Measurements from ENCODE around the gene DRAP1. TPM values are rescaled to one million over a fixed set of nuclear protein-coding genes. Genes with fewer than 3 reads are reported as not detected.

Gene DRAP1
- total and polyA plus RNA-seq, 9 of the 15 experiments (the other 6 are each of a cell fraction or from before 2014, with no cell fraction given) = 9.6 to 200 (median 92.9) TPM

DNA sequence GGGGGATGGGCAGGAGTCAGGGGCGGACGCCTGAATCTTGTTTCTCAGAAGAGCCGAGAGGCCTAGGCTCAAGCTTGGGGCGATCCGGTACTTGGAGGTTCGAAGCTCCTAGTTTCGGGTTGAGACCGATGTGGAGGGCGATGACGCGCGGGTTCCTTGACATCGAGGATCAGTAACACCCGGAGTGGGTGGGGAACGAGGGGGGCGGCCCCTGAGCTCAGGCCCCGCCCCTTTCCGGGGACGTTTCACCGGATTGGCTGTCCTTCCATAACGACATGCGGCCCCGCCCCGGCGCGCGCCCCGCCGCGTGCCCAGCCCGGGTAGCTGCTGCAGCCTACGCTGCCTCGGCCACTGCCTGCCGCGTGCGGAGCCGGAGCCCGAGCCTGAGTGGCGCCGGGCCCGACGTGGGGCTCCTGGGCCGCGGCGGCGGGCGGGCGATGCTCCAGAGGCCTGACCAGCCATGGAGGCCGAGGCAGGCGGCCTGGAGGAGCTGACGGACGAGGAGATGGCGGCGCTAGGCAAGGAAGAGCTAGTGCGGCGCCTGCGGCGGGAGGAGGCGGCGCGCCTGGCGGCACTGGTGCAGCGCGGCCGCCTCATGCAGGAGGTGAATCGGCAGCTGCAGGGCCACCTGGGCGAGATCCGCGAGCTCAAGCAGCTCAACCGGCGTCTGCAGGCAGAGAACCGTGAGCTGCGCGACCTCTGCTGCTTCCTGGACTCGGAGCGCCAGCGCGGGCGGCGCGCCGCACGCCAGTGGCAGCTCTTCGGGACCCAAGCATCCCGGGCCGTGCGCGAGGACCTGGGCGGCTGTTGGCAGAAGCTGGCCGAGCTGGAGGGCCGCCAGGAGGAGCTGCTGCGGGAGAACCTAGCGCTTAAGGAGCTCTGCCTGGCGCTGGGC is 28.7 kb upstream of the DRAP1 start, which contains the start of gene CCDC85B (continued):
- peak; percentile 91; the same call in 1 of the 2 replicates for TF ChIP-seq ERF (CRISPR knock-in tag; IDR thresholded peaks at IDR 0.05)
- TF ChIP-seq ZNF224 (CRISPR knock-in tag; IDR thresholded peaks at IDR 0.05) = no peak
- TF ChIP-seq, protein P1, sequence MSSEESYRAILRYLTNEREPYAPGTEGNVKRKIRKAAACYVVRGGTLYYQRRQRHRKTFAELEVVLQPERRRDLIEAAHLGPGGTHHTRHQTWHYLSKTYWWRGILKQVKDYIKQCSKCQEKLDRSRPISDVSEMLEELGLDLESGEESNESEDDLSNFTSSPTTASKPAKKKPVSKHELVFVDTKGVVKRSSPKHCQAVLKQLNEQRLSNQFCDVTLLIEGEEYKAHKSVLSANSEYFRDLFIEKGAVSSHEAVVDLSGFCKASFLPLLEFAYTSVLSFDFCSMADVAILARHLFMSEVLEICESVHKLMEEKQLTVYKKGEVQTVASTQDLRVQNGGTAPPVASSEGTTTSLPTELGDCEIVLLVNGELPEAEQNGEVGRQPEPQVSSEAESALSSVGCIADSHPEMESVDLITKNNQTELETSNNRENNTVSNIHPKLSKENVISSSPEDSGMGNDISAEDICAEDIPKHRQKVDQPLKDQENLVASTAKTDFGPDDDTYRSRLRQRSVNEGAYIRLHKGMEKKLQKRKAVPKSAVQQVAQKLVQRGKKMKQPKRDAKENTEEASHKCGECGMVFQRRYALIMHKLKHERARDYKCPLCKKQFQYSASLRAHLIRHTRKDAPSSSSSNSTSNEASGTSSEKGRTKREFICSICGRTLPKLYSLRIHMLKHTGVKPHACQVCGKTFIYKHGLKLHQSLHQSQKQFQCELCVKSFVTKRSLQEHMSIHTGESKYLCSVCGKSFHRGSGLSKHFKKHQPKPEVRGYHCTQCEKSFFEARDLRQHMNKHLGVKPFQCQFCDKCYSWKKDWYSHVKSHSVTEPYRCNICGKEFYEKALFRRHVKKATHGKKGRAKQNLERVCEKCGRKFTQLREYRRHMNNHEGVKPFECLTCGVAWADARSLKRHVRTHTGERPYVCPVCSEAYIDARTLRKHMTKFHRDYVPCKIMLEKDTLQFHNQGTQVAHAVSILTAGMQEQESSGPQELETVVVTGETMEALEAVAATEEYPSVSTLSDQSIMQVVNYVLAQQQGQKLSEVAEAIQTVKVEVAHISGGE (CRISPR knock-in tag; IDR thresholded peaks at IDR 0.05) = peak in 2 of 3 experiments; percentile 41 to 43; a peak in 1 of 6 replicates
- TF ChIP-seq MTF1 (CRISPR knock-in tag; IDR thresholded peaks at IDR 0.05; ENCODE audit: borderline replicate concordance) = no peak
- no peak for TF ChIP-seq ZNF668 (CRISPR knock-in tag; IDR thresholded peaks at IDR 0.05)
- TF ChIP-seq, protein P2, sequence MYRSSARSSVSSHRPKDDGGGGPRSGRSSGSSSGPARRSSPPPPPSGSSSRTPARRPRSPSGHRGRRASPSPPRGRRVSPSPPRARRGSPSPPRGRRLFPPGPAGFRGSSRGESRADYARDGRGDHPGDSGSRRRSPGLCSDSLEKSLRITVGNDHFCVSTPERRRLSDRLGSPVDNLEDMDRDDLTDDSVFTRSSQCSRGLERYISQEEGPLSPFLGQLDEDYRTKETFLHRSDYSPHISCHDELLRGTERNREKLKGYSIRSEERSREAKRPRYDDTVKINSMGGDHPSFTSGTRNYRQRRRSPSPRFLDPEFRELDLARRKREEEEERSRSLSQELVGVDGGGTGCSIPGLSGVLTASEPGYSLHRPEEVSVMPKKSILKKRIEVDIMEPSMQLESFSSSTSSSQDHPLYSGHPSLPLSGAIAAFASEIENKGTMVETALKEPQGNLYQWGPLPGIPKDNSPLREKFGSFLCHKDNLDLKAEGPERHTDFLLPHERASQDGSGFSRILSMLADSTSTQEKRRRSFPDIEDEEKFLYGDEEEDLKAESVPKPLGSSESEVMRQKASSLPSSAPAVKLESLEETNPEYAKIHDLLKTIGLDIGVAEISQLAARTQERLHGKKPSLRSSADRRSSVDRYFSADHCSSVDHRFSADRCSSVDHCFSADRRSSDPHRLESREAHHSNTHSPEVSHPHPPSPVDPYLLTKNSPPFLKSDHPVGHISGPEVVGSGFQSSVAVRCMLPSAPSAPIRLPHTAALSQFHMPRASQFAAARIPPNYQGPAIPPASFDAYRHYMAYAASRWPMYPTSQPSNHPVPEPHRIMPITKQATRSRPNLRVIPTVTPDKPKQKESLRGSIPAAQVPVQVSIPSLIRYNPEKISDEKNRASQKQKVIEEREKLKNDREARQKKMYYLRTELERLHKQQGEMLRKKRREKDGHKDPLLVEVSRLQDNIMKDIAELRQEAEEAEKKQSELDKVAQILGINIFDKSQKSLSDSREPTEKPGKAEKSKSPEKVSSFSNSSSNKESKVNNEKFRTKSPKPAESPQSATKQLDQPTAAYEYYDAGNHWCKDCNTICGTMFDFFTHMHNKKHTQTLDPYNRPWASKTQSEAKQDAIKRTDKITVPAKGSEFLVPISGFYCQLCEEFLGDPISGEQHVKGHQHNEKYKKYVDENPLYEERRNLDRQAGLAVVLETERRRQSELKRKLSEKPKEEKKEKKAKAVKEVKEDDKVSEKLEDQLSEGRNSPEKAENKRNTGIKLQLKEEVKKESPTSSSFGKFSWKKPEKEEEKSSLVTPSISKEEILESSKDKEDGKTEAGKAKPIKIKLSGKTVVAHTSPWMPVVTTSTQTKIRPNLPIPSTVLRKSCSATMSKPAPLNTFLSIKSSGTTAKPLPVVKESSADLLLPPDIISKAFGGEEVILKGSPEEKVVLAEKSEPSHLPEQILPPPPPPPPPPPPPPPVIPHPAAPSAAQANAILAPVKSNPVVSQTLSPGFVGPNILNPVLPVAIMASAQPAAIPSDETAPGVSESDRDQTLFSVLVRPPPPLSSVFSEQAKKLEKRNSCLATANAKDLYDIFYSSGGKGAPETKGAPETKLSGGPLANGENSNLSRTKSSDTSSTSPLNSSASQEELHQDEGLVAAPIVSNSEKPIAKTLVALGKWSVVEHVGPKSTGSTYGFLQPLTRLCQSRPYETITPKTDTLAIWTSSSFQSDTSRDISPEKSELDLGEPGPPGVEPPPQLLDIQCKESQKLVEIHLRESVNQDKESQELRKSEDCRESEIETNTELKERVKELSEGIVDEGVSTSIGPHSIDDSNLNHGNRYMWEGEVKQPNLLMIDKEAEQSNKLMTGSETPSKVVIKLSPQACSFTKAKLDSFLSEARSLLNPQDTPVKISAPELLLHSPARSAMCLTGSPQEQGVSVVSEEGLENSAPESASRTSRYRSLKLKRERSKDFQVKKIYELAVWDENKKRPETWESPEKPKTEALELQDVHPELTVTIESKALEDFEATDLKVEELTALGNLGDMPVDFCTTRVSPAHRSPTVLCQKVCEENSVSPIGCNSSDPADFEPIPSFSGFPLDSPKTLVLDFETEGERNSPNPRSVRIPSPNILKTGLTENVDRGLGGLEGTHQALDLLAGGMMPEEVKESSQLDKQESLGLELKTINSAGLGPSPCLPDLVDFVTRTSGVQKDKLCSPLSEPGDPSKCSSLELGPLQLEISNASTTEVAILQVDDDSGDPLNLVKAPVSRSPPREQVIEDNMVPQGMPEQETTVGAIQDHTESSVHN (IDR thresholded peaks at IDR 0.05; ENCODE audit: borderline replicate concordance in 1 of 2, low read depth in 1 of 2) = no peak
- TF ChIP-seq TEAD1 (CRISPR knock-in tag; IDR thresholded peaks at IDR 0.05) = peak; percentile 35 to 61; a peak in 1 of 4 replicates
- TF ChIP-seq ELF4 (CRISPR knock-in tag; IDR thresholded peaks at IDR 0.05) = no peak
- TF ChIP-seq GABPB2 (CRISPR knock-in tag; conservative IDR thresholded peaks at IDR 0.05) = no peak
- TF ChIP-seq ZNF507 (tag; conservative IDR thresholded peaks at IDR 0.05) = no peak
- peak; percentile 34 for TF ChIP-seq NEUROD1 (IDR thresholded peaks at IDR 0.05; ENCODE audit: borderline replicate concordance, low read depth, low read length, partially characterized antibody)
- TF ChIP-seq, protein P3, sequence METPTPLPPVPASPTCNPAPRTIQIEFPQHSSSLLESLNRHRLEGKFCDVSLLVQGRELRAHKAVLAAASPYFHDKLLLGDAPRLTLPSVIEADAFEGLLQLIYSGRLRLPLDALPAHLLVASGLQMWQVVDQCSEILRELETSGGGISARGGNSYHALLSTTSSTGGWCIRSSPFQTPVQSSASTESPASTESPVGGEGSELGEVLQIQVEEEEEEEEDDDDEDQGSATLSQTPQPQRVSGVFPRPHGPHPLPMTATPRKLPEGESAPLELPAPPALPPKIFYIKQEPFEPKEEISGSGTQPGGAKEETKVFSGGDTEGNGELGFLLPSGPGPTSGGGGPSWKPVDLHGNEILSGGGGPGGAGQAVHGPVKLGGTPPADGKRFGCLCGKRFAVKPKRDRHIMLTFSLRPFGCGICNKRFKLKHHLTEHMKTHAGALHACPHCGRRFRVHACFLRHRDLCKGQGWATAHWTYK (CRISPR knock-in tag; IDR thresholded peaks at IDR 0.05) = peak; percentile 77; the same call in 1 of the 2 replicates
